K562 (cell line): Measurements from ENCODE around the gene CLSTN2. TPM values are rescaled to one million over a fixed set of nuclear protein-coding genes. Genes with fewer than 3 reads are reported as not detected.

Experiments
- ATAC-seq: fragments of 200-7000 bp; cut with Tn5 transposase; 3 replicates; pipeline ENCODE4 v1.9.1; 2020; ENCODE audit warnings: moderate library complexity
- BruUV-seq: library from RNA; stranded (reverse); fragments of 400-500 nt; replicated peaks from 2 replicates; lab custom pipeline; 2021; lab: Mats Ljungman, UMichigan
- CTCF ChIA-PET: fragments of 300-600 bp; formaldehyde crosslinking; extraction: SDS; loops from one replicate; lab custom pipeline; 2021; ENCODE audit warnings: low intra/inter-chr PET ratio; lab: Yijun Ruan, JAX
- POLR2A ChIA-PET: fragments of 300-600, 350-650 bp; sonication (Branson Sonifier 250); formaldehyde crosslinking; extraction: SDS; loops from one replicate; lab custom pipeline; 2021; ENCODE audit warnings: antibody characterized with exemption, inconsistent platforms; lab: Yijun Ruan, JAX
- DNase-seq, 4 experiments: peaks; one replicate each; pipeline versions ENCODE4 v3.0.0 to v3.0.0-alpha.2; 2011 to 2018; ENCODE audit warnings: low spot score in 3 of 4, mixed read lengths in 3 of 4; ENCODE audit errors: extremely low read depth in 1 of 4
- FAIRE-seq: peaks from 2 replicates; lab custom pipeline; 2011; peaks lifted over from hg19 to GRCh38; lab: Jason Lieb, UNC
- H2AFZ ChIP-seq: 2 replicates; pipeline ENCODE4 v1.6.0; 2011; ENCODE audit warnings: low read depth, low read length, control low read depth, inconsistent platforms
- H3K27ac ChIP-seq: fragments of 200-600 bp; 3 replicates; pipeline ENCODE4 v1.8.0; 2011; ENCODE audit warnings: low read depth, mild to moderate bottlenecking, control low read depth, inconsistent platforms, low read length, moderate library complexity, mixed read lengths; ENCODE audit errors: extremely low read depth
- H3K27me3 ChIP-seq, 2 experiments: fragments of 300-600 bp in 1 of 2; 2 replicates in 1 of 2; 3 replicates in 1 of 2; pipeline versions ENCODE4 v1.6.0 to v1.8.0; 2011; ENCODE audit warnings: inconsistent platforms in 2 of 2, low read length in 2 of 2, mild to moderate bottlenecking in 1 of 2, mixed read lengths in 1 of 2, moderate library complexity in 1 of 2; ENCODE audit not compliant: control insufficient read depth in 2 of 2, insufficient read depth in 2 of 2
- H3K36me3 ChIP-seq: fragments of 300-600 bp; 3 replicates; pipeline ENCODE4 v1.8.0; 2011; ENCODE audit warnings: mild to moderate bottlenecking, low read length, inconsistent platforms; ENCODE audit not compliant: control insufficient read depth, insufficient read depth
- H3K4me1 ChIP-seq, 2 experiments: fragments of 200-600 bp in 1 of 2; replicated peaks in 1 of 2; 2 replicates in 1 of 2; 3 replicates in 1 of 2; pipeline versions ENCODE4 v1.5.1 to v1.8.0; 2011; ENCODE audit warnings: inconsistent platforms in 2 of 2, low read length in 2 of 2, mild to moderate bottlenecking in 1 of 2, mixed read lengths in 1 of 2, moderate library complexity in 1 of 2; ENCODE audit not compliant: control insufficient read depth in 2 of 2, insufficient read depth in 2 of 2
- H3K4me2 ChIP-seq: 2 replicates; pipeline ENCODE4 v1.6.1; 2011; ENCODE audit warnings: low read length, control low read depth, inconsistent platforms, mixed read lengths; ENCODE audit not compliant: insufficient read depth
- H3K4me3 ChIP-seq: fragments of 200-600 bp; sonication (generic), shearing (Covaris generic); 2 replicates; pipeline ENCODE4 v1.5.1; 2016; ENCODE audit warnings: control low read depth, inconsistent platforms
- H3K79me2 ChIP-seq: fragments of 200-600 bp; 3 replicates; pipeline ENCODE4 v1.8.0; 2011; ENCODE audit warnings: low read length, inconsistent platforms; ENCODE audit not compliant: control insufficient read depth, insufficient read depth
- H3K9ac ChIP-seq, 2 experiments: 2 replicates each; pipeline versions ENCODE4 v1.6.0 to v1.6.1; 2011; ENCODE audit warnings: low read depth in 2 of 2, low read length in 2 of 2, control low read depth in 1 of 2, inconsistent platforms in 1 of 2, mild to moderate bottlenecking in 1 of 2, mixed read lengths in 1 of 2; ENCODE audit not compliant: insufficient read depth in 1 of 2
- H3K9me1 ChIP-seq: one replicate; pipeline ENCODE4 v1.6.0; 2011; ENCODE audit warnings: inconsistent platforms, mild to moderate bottlenecking, low read length, moderate library complexity; ENCODE audit not compliant: control insufficient read depth, insufficient read depth
- H3K9me3 ChIP-seq: replicated peaks from 2 replicates; pipeline ENCODE4 v1.5.1; 2011; ENCODE audit warnings: low read depth, low read length, inconsistent platforms; ENCODE audit not compliant: control insufficient read depth, insufficient read depth
- H4K20me1 ChIP-seq: replicated peaks from 2 replicates; pipeline ENCODE4 v1.6.1; 2011; ENCODE audit warnings: low read length, inconsistent platforms, mixed read lengths; ENCODE audit not compliant: control insufficient read depth, insufficient read depth
- BDP1 ChIP-seq: IDR thresholded peaks from 3 replicates; pipeline ENCODE4 v1.6.1; 2011; ENCODE audit not compliant: insufficient read length, insufficient read depth
- BRCA1 ChIP-seq, 2 experiments: fragments of 450-650 bp in 1 of 2; sonication (generic) in 1 of 2; formaldehyde crosslinking in 1 of 2; IDR thresholded peaks; 2 replicates each; pipeline versions ENCODE4 v1.5.0 to v1.6.1; 2017 to 2020; ENCODE audit warnings: mild to moderate bottlenecking in 1 of 2, missing genetic modification reagents in 1 of 2
- FOSL1 ChIP-seq: fragments of 200-800 bp; sonication (Bioruptor generic); conservative IDR thresholded peaks from 2 replicates; pipeline ENCODE4 v1.6.1; 2016; ENCODE audit warnings: missing genetic modification characterization, missing compliant biosample characterization
- HDGF ChIP-seq: fragments of 450-650 bp; IDR thresholded peaks from 2 replicates; pipeline ENCODE4 v1.6.1; 2016
- HLTF ChIP-seq: fragments of 450-650 bp; IDR thresholded peaks from 2 replicates; pipeline ENCODE4 v1.6.1; 2016
- JUNB ChIP-seq: fragments of 450-650 bp; formaldehyde crosslinking; conservative IDR thresholded peaks from 2 replicates; pipeline ENCODE4 v1.4.0; 2020; ENCODE audit warnings: mild to moderate bottlenecking
- MLX ChIP-seq, 2 experiments: fragments of 450-650 bp in 1 of 2; sonication (generic) in 1 of 2; formaldehyde crosslinking; conservative IDR thresholded peaks; 2 replicates each; pipeline versions ENCODE4 v1.4.0 to v1.8.1; 2020 to 2022; ENCODE audit warnings: mild to moderate bottlenecking in 1 of 2, missing genetic modification reagents in 1 of 2
- POLR2AphosphoS2 ChIP-seq: IDR thresholded peaks from 2 replicates; pipeline ENCODE4 v1.6.1; 2012; ENCODE audit warnings: low read length, improper control_type of control experiment
- POLR3G ChIP-seq: IDR thresholded peaks from 2 replicates; pipeline ENCODE4 v1.6.1; 2011; ENCODE audit not compliant: insufficient read length, insufficient replicate concordance; ENCODE audit errors: extremely low read depth
- ZNF232 ChIP-seq: sonication (generic); formaldehyde crosslinking; IDR thresholded peaks from 2 replicates; pipeline ENCODE4 v1.8.0; 2022; ENCODE audit warnings: mild to moderate bottlenecking, missing genetic modification reagents
- ZNF507 ChIP-seq: conservative IDR thresholded peaks from 2 replicates; pipeline ENCODE4 v1.6.1; 2017; ENCODE audit warnings: missing genetic modification characterization, missing compliant biosample characterization
- ZNF695 ChIP-seq: fragments of 450-650 bp; formaldehyde crosslinking; IDR thresholded peaks from 2 replicates; pipeline ENCODE4 v1.4.0; 2020; ENCODE audit warnings: mild to moderate bottlenecking, moderate library complexity
- WGBS: fragments of 100-300 bp; shearing (Covaris generic); methylation state at CpG from one replicate; pipeline ENCODE4 v1.1.6; 2016; ENCODE audit warnings: low coverage, mixed read lengths; ENCODE audit not compliant: insufficient coverage; ENCODE audit errors: missing lambda C conversion rate; 5-methylcytosine and 5-hydroxymethylcytosine counted together
- in situ Hi-C: fragments of 300-500 bp; cut with MboI; formaldehyde crosslinking; loops from 4 replicates; pipeline ENCODE4 v1.15.0; 2018; ENCODE audit warnings: inconsistent platforms, mixed read lengths
- intact Hi-C: fragments of 100-400 bp; cut with micrococcal nuclease; formaldehyde crosslinking; loops from 2 replicates; pipeline ENCODE4 v1.14.2; 2022
- polyA plus RNA-seq, 8 experiments: library from polyadenylated mRNA; depleted of rRNA in 4 of 8; stranded (reverse) in 5 of 8; unstranded in 3 of 8; fragments of >200 nt; fragmentation: Nextera tagmentation in 2 of 8; fragmentation: Illumina TruSeq in 1 of 8; extraction: Ambion mirVana in 2 of 8; extraction: Trizol in 1 of 8; gene quantifications; 2 replicates each; pipeline versions ENCODE4 v1.2.1 to v1.2.3, GENCODE V29; 2011 to 2014; ENCODE audit warnings: inconsistent platforms in 1 of 8, missing spikeins in 1 of 8
- total RNA-seq, 7 experiments: library from RNA; depleted of rRNA in 6 of 7; stranded (reverse); fragments of >200 nt in 6 of 7; fragmentation: Illumina TruSeq in 2 of 7; extraction: Trizol in 2 of 7; gene quantifications; 2 replicates each; pipeline versions ENCODE4 v1.2.1 to v1.2.3, GENCODE V29; 2011 to 2021; ENCODE audit warnings: low replicate concordance in 1 of 7
- TF ChIP-seq, protein P1 (sequence below): fragments of 250-450 bp; sonication (Bioruptor Pico); IDR thresholded peaks from 2 replicates; pipeline ENCODE4 v1.5.0; 2020; ENCODE audit warnings: mild to moderate bottlenecking, borderline replicate concordance

Gene CLSTN2
- total and polyA plus RNA-seq, 9 of the 15 experiments (the other 6 are each of a cell fraction or from before 2014, with no cell fraction given) = 0.02 to 0.04 (median 0.04) TPM; not detected in 6

GRCh38 chr3:140447136-140447535 lies 512.2 kb downstream of the CLSTN2 start:
- Histone ChIP-seq H3K27ac (no peak overlapping the region), H3K9ac (no peak overlapping the region), H3K79me2 (no peaks in the 10 kb centered on the region), H3K4me2 (no peak overlapping the region), H3K36me3 (no peaks in the 10 kb centered on the region), H3K4me3 (no peak overlapping the region), H3K4me1 (no peaks in the 10 kb centered on the region), H3K27me3 (no peaks in the 10 kb centered on the region; a peak in 1 of 5 replicates), H2AFZ (no peak overlapping the region)
- intact Hi-C loops = no loop called here
- ATAC-seq (no peak), FAIRE-seq (no peak), DNase-seq (no peak)
- in situ Hi-C loops = no loop called here
- WGBS = 1% methylated on average over 6 of the region's 6 CpGs
- 0 out of 2 replicates have a peak, but pooled peaks have one; percentile 41 for TF ChIP-seq FOSL1 (tag)
- TF ChIP-seq HLTF = no peak
- TF ChIP-seq, all 486 proteins: peak for 1
- no TSS peak for BruUV-seq
- no peaks in the 10 kb centered on the region for H3K9me1 ChIP-seq
- CTCF ChIA-PET = no interaction called here
- POLR2A ChIA-PET = no interaction called here
- no peaks in the 10 kb centered on the region; the same call in 1 of the 2 replicates for H4K20me1 ChIP-seq
- no peaks in the 10 kb centered on the region for H3K9me3 ChIP-seq

DNA sequence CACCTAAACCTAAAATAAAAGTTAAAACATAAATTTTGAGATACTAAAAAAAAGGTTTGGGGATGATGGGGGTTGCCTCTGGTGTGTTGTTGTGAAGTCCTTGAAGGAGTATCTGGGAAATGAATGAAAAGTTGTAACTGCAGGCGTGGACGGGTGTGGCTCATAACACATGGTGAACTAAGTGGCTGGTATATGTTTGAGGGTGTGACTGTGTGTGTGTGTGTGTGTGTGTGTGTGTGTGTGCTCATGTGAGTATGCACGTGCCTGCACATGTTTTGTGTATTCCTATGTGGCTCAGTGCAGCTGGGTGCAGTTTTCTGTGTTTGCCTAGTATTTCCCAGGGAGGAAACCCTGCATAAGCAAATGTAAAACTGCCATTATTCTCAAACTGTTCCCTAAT lies 513.0 kb downstream of the CLSTN2 start:
- ChIA-PET POLR2A (no interaction called here), CTCF (no interaction called here)
- DNase-seq (no peak), FAIRE-seq (no peak), ATAC-seq (no peak)
- H3K4me1 ChIP-seq = no peaks in the 10 kb centered on the region
- 4% methylated on average over 3 of the region's 3 CpGs for WGBS
- no peak overlapping the region for H3K9ac ChIP-seq
- H4K20me1 ChIP-seq = no peaks in the 10 kb centered on the region; the same call in 1 of the 2 replicates
- H3K79me2 ChIP-seq = no peaks in the 10 kb centered on the region
- intact Hi-C loops (no loop called here), in situ Hi-C loops (no loop called here)
- H3K9me1 ChIP-seq = no peaks in the 10 kb centered on the region
- no peaks in the 10 kb centered on the region; a peak in 1 of 5 replicates for H3K27me3 ChIP-seq
- BruUV-seq = no TSS peak
- H3K4me3 ChIP-seq = no peak overlapping the region
- no peak overlapping the region for H3K4me2 ChIP-seq
- no peak overlapping the region for H2AFZ ChIP-seq
- H3K36me3 ChIP-seq = no peaks in the 10 kb centered on the region
- no peaks in the 10 kb centered on the region for H3K9me3 ChIP-seq
- no peak overlapping the region for H3K27ac ChIP-seq
- TF ChIP-seq ZNF695 (CRISPR knock-in tag) (no peak), ZNF507 (no peak), BRCA1 (IDR thresholded peaks at IDR 0.05) (no peak), BRCA1 (CRISPR knock-in tag; IDR thresholded peaks at IDR 0.05) (no peak), JUNB (CRISPR knock-in tag) (no peak), ZNF232 (CRISPR knock-in tag) (no peak), POLR2AphosphoS2 (no peak), POLR3G (no peak), BDP1 (no peak), MLX (CRISPR knock-in tag; conservative IDR thresholded peaks at IDR 0.05) (no peak), HDGF (no peak)
- TF ChIP-seq, protein P1, sequence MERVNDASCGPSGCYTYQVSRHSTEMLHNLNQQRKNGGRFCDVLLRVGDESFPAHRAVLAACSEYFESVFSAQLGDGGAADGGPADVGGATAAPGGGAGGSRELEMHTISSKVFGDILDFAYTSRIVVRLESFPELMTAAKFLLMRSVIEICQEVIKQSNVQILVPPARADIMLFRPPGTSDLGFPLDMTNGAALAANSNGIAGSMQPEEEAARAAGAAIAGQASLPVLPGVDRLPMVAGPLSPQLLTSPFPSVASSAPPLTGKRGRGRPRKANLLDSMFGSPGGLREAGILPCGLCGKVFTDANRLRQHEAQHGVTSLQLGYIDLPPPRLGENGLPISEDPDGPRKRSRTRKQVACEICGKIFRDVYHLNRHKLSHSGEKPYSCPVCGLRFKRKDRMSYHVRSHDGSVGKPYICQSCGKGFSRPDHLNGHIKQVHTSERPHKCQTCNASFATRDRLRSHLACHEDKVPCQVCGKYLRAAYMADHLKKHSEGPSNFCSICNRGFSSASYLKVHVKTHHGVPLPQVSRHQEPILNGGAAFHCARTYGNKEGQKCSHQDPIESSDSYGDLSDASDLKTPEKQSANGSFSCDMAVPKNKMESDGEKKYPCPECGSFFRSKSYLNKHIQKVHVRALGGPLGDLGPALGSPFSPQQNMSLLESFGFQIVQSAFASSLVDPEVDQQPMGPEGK (CRISPR knock-in tag) = no peak
